Stimulated activated CD4-positive, alpha-beta T cell treated with anti-CD3 and anti-CD28 coated beads, Interleukin-4, amount 100 ng/mL, for 4 hours (primary cell): ENCODE data around the gene HBA2.
A peak's percentile ranks its signal among the peaks of the same experiment; 100 is the strongest.
"Not testable (repeated sequence)": the region's sequence is repeated elsewhere in the genome, so short reads cannot be mapped to it uniquely, and the experiment has no call there.

Source experiments
- DNase-seq, 2 experiments: peaks; one replicate each; pipeline ENCODE4 v3.0.0-alpha.2; 2020

Gene HBA2

DNA sequence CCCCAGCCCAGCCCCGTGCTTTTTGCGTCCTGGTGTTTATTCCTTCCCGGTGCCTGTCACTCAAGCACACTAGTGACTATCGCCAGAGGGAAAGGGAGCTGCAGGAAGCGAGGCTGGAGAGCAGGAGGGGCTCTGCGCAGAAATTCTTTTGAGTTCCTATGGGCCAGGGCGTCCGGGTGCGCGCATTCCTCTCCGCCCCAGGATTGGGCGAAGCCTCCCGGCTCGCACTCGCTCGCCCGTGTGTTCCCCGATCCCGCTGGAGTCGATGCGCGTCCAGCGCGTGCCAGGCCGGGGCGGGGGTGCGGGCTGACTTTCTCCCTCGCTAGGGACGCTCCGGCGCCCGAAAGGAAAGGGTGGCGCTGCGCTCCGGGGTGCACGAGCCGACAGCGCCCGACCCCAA, 3.3 kb downstream of the HBA2 start:
- DNase-seq: not testable (repeated sequence)

DNA sequence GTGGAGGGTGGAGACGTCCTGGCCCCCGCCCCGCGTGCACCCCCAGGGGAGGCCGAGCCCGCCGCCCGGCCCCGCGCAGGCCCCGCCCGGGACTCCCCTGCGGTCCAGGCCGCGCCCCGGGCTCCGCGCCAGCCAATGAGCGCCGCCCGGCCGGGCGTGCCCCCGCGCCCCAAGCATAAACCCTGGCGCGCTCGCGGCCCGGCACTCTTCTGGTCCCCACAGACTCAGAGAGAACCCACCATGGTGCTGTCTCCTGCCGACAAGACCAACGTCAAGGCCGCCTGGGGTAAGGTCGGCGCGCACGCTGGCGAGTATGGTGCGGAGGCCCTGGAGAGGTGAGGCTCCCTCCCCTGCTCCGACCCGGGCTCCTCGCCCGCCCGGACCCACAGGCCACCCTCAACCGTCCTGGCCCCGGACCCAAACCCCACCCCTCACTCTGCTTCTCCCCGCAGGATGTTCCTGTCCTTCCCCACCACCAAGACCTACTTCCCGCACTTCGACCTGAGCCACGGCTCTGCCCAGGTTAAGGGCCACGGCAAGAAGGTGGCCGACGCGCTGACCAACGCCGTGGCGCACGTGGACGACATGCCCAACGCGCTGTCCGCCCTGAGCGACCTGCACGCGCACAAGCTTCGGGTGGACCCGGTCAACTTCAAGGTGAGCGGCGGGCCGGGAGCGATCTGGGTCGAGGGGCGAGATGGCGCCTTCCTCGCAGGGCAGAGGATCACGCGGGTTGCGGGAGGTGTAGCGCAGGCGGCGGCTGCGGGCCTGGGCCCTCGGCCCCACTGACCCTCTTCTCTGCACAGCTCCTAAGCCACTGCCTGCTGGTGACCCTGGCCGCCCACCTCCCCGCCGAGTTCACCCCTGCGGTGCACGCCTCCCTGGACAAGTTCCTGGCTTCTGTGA, 4.1 kb downstream of the HBA2 start, which contains the start of gene HBA1:
Gene HBA1 (plus strand): TSS at position 204 of the 906 bp plus-strand sequence. CDS start 37 bp downstream, at position 241.
- DNase-seq: not testable (repeated sequence)

- DNase-seq: no peak
Measured at GRCh38 chr16:177394-177822, 4.7 kb downstream of the HBA2 start.

- no peak for DNase-seq
Measured at GRCh38 chr16:177981-178667, 5.4 kb downstream of the HBA2 start.

- DNase-seq: no peak
Measured at GRCh38 chr16:178668-179015, 6.0 kb downstream of the HBA2 start.

DNA sequence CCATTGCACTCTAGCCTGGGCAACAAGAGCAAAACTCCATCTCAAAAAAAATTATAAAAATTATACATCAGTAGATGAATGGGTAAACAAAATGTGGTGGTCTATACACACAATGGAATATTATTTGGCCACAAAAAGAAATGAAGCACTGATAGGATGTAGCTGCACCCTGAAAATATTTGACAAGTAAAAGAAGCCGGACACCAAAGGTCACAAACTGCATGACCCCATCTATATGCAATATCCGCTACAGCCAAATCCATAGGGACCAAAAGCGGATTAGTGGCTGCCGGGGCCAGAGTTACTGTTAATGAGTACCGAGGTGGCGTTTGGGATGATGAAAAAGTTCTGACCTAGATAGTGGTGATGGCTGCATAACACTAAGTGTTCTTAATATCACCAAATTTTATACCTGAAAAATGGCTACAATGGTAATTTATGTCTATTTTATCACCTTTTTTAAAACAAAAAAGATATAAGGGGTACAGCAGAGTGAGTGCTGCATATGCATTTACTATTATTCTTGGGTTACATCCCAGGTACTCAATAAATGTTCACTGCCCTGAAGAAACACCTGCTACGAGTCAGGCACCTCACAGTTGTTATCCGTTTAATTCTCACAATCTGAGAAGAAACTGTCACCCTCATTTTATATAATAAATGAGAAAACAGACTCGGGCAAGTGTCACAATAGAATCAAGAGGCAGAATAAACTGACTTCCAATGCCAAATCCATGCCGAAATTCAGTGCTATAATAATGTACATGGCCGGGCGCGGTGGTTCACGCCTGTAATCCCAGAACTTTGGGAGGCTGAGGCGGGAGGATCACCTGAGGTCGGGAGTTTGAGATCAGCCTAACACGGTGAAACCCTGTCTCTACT, 6.8 kb downstream of the HBA2 start:
- DNase-seq: no peak

GRCh38 chr16:180101-180675, 7.5 kb downstream of the HBA2 start, which contains the start of gene HBQ1:
TSS of gene HBQ1 (plus strand) at chr16:180459. CDS start at chr16:180487, 28 bp downstream.
- peak in 1 of 2 experiments; percentile 50 for DNase-seq

GRCh38 chr16:180681-181564, 8.2 kb downstream of the HBA2 start:
- peak; percentile 77 to 83 for DNase-seq

- DNase-seq: no peak
Measured at GRCh38 chr16:181565-182021, 8.9 kb downstream of the HBA2 start.

- no peak for DNase-seq
Measured at GRCh38 chr16:183005-183404, 10.3 kb downstream of the HBA2 start.

- DNase-seq: no peak
Measured at GRCh38 chr16:185213-185612, 12.5 kb downstream of the HBA2 start.

DNA sequence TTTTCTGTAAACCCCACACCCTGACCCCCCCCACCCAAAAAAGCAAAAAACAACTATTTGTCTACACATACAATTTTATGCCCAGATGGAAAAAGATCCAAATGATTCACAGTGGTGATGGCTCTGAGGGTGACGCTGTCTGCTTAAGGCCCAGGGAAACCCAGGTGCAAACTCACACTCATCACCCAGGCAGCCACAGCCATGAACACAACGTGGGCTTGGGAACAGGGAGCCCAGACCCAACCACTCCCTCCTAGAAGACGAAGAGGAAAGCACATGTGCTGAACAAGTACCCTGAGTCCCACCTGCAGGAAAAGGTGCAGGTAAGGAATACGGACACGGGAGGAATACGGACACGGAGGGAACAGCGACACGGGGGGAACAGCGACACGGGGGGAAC, 13.0 kb downstream of the HBA2 start:
- DNase-seq: no peak

DNA sequence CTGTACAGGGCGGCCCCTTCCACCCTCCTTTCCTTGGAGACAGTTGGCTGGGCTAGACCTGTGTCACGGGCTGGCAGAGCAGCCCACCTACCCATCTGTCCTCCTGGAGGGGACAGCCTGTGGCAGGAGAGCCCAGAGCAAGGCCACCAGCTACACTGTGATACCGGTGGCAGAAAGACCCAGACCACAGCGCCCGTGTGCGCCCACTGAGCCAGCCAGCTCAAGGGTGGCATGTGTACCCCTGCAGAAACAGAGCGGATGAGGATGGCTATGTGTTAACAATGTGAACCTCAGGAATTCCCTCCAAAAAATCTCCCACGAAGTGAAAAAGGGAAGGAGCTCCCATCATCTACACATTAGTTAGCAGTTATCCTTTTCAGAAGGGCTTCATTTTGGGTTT, 14.7 kb downstream of the HBA2 start:
- DNase-seq: no peak

DNA sequence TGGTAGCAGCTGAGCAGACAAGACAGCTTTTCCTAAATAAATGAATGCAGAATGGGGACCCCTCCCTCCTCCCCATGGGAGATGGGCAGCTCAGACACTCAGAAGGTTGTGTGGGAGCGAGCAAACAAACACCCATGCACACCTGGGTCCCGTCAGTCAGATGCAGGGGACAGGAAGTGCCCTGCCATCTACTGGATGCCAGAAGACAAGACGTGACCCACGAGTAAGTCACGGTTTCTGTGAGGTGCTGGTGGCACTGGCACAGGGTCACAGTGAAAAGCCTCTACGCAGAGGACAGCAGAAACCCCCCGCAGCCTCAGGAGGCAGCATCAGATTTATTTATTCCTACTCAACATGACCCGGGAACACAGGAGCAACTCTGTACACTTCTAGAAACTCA, 16.0 kb downstream of the HBA2 start:
- peak in 1 of 2 experiments; percentile 11 for DNase-seq

DNA sequence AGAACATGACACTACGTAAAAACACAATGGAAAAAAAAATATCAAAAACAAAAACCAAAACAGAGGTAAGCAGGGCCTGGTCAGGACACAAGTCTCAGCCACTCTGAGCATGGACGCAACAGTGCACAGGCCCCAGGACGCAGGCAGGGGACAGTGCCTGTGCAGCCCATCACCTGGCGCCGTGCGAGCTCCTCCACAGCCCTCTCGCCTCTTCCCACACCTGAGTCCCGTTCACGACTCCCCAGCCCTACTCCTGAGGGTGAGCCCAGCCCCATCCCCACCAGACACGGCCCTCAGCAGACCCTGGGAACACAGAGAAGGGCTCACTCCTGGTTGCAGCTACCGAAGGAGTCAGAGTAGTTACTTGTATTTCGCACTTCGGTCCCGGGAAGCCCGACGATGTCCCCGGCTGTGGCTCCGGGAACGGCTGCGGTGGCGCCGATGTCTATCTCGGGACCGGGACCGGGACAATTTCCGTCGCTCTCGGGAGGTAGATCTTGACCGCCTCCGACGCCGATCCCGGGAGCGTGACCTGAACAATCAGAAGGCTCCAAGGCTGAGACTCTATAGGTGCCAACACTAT, 17.0 kb downstream of the HBA2 start:
- DNase-seq: no peak

- DNase-seq: no peak
Measured at GRCh38 chr16:191831-192230, 19.2 kb downstream of the HBA2 start.

GRCh38 chr16:192686-193085, 20.0 kb downstream of the HBA2 start:
- DNase-seq: no peak

GRCh38 chr16:193441-193840, 20.8 kb downstream of the HBA2 start:
- DNase-seq: no peak

- no peak for DNase-seq
Measured at GRCh38 chr16:194516-194915, 21.8 kb downstream of the HBA2 start.

DNA sequence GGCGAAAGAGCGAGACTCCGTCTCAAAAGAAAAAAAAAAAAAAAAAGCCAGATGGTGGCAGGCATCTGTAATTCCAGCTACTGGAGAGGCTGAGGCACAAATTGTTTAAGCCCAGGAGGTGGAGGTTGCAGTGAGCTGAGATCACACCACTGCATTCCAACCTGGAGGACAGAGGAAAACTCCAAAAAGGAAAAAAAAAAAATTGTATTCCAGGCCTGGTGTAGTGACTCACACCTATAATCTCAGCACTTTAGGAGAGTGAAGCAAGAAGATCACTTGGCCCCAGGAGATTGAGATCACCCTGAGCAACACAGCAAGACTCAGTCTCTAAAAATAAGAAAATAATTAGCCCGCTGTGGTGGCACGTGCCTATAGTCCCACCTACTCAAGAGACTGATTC, 27.7 kb downstream of the HBA2 start:
- DNase-seq: no peak

DNA sequence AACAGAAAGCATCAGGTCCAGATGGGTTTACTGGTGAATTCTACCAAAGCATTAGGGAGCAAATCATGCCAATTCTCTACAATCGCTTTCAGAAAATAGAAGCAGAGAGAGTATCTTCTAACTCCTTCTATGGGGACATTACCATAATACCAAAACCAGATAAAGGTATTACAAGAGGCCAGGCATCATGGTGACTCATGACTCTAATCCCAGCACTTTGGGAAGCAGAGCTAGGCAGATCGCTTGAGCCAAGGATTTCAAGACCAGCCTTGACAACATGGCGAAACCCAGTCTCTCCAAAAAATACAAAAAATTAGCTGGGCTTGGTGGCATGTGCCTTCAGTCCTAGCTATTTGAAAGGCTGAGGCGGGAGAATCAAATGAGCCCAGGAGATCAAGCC, 30.6 kb downstream of the HBA2 start:
- DNase-seq: no peak
